Stimulated activated naive CD8-positive, alpha-beta T cell treated with anti-CD3 and anti-CD28 coated beads, Interleukin-15, Interleukin-2, amounts not matched to agents 100 ng/mL and 50 ng/mL, for 24 hours (primary cell): Measurements from ENCODE around the gene UNC13D.
"Not testable (repeated sequence)": the region's sequence is repeated elsewhere in the genome, so short reads cannot be mapped to it uniquely, and the experiment has no call there.

Experiments
- H3K27ac Mint-ChIP-seq: one replicate; pipeline ENCODE4 v1.8.0; 2021; ENCODE audit warnings: mild to moderate bottlenecking, mixed read lengths
- H3K27me3 Mint-ChIP-seq: one replicate; pipeline ENCODE4 v1.8.0; 2021; ENCODE audit warnings: mixed read lengths
- H3K36me3 Mint-ChIP-seq: one replicate; pipeline ENCODE4 v1.8.0; 2021; ENCODE audit warnings: low read depth, mixed read lengths
- H3K4me1 Mint-ChIP-seq: one replicate; pipeline ENCODE4 v1.8.0; 2021; ENCODE audit warnings: low read depth, mixed read lengths
- H3K4me3 Mint-ChIP-seq: one replicate; pipeline ENCODE4 v1.8.0; 2021; ENCODE audit warnings: mild to moderate bottlenecking, mixed read lengths
- H3K9me3 Mint-ChIP-seq: one replicate; pipeline ENCODE4 v1.8.0; 2021; ENCODE audit warnings: mixed read lengths

UNC13D gene

DNA sequence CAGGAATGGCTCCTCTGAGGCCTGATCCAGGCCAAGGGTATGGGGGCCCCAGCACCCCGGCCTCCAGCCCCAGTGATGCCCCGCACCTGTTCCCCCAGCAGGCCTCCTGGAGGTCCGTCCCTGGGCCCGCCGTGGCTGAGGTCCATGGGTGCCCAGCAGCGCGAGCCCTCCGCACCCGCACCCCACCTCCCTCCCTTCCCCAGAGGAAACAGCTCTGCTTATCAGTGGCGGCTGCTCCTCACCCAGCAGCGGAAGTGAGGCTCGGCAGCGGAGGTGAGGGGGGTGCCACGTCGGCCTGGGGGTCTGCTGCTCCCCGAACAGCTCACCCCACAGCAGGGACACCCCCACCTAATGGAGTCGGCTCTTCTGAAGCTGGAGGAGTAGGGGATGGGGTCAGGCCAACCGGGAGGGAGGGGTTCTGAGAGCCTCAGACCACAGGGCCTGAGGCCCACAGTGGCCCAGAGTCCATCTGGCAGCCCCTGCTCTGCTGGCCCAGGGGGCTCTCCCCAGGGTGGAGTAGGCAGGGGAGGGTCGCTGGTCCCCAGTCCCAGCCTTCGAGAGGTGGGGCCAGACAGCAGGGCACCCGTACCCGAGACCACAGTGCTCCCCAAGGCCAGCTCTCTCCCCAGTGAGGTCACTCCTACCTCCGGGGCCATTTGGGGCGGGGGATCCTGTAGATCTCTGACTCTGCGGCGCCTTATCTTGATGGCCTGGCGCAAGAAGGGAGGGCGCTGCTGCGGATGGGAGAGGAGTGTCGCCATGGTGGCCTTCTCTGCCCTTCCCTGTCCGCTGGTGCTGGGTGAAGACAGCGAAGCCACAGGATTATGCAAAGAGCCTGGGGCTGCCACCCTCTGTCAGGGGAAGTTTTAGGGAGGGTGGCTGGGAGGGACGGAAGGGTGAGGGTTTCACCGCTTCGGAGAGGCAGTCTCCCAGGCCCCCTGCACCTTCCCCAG, at the start of gene UNC13D:
Gene UNC13D, minus strand, starts transcription at position 828 of the 953 bp plus-strand sequence. Its CDS starts 67 bp downstream, at position 761.
- H3K27ac Mint-ChIP-seq = peak within 1 kb of the TSS; percentile 88
- H3K36me3 Mint-ChIP-seq = peaks cover 13% of the 10 kb centered on the region
- H3K27me3 Mint-ChIP-seq = no peaks in the 10 kb centered on the region
- H3K9me3 Mint-ChIP-seq = no peaks in the 10 kb centered on the region
- H3K4me1 Mint-ChIP-seq = peaks cover 14% of the 10 kb centered on the region
- peak within 1 kb of the TSS; percentile 94 for H3K4me3 Mint-ChIP-seq

- Mint-ChIP-seq H3K27me3 (no peaks in the 10 kb centered on the region), H3K4me3 (peak overlapping the region; percentile 23)
These were observed 49.3 kb upstream of the UNC13D start for GRCh38 chr17:75893305-75894048.

DNA sequence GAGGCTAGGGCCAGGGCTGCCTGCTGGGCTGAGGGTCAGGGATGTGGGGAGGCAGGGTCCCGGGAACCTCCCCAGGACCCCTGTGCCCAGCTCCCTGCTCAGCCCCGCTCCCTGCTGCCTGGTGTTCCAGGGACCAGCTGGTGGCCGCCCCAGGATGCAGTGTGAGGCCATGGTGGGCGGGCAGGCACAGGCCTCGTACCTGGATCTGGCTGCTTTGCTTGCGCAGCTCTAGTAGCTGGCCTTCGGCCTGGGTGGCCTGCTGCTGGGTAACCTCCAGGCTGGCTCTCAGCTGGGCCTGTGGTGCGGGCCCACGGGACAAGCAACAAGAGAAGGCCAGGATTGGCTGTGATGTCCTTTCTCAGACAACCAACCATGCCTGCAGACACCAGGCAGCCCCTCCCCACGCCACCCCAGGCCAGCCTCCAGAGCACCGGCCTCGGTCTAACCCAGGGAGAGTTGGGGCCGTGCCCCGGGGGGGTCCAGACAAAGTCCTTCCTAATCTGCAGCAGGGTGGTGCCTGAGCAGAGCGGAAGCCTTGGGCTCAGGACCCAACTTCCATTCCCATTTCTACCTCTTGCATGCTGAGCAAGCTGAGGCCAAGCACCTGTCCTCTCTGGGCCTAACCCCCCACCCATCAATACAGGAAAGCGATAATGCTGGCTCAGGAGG, 48.5 kb upstream of the UNC13D start:
- peaks cover 39% of the 10 kb centered on the region for H3K4me1 Mint-ChIP-seq
- no peaks in the 10 kb centered on the region for H3K9me3 Mint-ChIP-seq
- peaks cover 31% of the 10 kb centered on the region for H3K36me3 Mint-ChIP-seq
- H3K27me3 Mint-ChIP-seq = no peaks in the 10 kb centered on the region
- H3K27ac Mint-ChIP-seq = no peak overlapping the region
- H3K4me3 Mint-ChIP-seq = no peak overlapping the region

More at GRCh38 chr17:75893305-75894048, 49.3 kb upstream of the UNC13D start:
- peaks cover 40% of the 10 kb centered on the region for H3K4me1 Mint-ChIP-seq
- H3K36me3 Mint-ChIP-seq = peaks cover 35% of the 10 kb centered on the region
- H3K9me3 Mint-ChIP-seq = no peaks in the 10 kb centered on the region
- peak overlapping the region; percentile 81 for H3K27ac Mint-ChIP-seq

GRCh38 chr17:75891605-75892555, 47.7 kb upstream of the UNC13D start:
- Mint-ChIP-seq H3K4me1 (peaks cover 34% of the 10 kb centered on the region), H3K27ac (no peak overlapping the region), H3K9me3 (no peaks in the 10 kb centered on the region), H3K27me3 (no peaks in the 10 kb centered on the region), H3K4me3 (no peak overlapping the region), H3K36me3 (peaks cover 28% of the 10 kb centered on the region)

- no peak overlapping the region for H3K27ac Mint-ChIP-seq
- H3K4me3 Mint-ChIP-seq = no peak overlapping the region
- no peaks in the 10 kb centered on the region for H3K9me3 Mint-ChIP-seq
- peaks cover 34% of the 10 kb centered on the region for H3K4me1 Mint-ChIP-seq
- no peaks in the 10 kb centered on the region for H3K27me3 Mint-ChIP-seq
- peaks cover 28% of the 10 kb centered on the region for H3K36me3 Mint-ChIP-seq
These were observed 46.9 kb upstream of the UNC13D start for GRCh38 chr17:75891022-75891604.

GRCh38 chr17:75889454-75889853, 45.2 kb upstream of the UNC13D start:
- Mint-ChIP-seq H3K27ac (peak overlapping the region; percentile 52), H3K9me3 (no peaks in the 10 kb centered on the region), H3K36me3 (peaks cover 19% of the 10 kb centered on the region), H3K27me3 (no peaks in the 10 kb centered on the region), H3K4me3 (no peak overlapping the region), H3K4me1 (peaks cover 23% of the 10 kb centered on the region)

DNA sequence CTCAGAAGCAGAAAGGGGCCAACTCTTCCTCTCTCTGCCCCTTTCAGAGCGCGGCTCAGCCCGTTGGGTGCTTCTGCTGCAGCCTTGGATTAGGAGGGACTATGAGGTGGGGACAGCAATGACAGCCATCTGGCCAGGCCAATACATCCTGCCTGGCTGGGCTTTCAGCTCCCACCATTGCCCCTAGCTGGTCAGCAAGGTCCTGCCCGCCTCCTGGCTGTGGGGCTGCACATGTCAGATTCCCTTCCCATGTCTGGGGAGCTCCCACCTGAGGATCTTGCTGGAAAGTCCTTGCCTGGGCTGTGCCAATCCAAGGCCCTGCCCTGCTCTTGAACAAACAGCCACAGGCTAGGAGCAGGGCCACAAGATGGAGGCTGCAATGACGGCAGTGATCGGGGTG, 44.3 kb upstream of the UNC13D start:
- Mint-ChIP-seq H3K36me3 (peaks cover 12% of the 10 kb centered on the region), H3K27ac (no peak overlapping the region), H3K9me3 (no peaks in the 10 kb centered on the region), H3K4me1 (peaks cover 17% of the 10 kb centered on the region), H3K4me3 (no peak overlapping the region), H3K27me3 (no peaks in the 10 kb centered on the region)

DNA sequence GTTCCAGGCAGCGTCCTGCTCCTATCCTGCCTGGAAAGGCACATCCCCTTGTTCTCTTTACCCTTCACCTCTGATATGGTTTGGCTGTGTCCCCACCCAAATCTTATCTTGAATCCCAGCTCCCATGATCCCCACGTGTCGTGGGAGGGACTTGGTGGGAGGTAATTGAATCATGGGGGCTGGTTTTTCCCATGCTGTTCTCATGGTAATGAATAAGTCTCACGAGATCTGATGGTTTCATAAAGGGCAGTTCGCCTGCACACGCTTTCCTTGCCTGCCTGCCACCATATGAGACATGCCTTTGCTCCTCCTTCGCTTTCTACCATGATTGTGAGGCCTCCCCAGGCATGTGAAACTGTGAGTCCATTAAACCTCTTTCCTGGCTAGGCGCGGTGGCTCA, 41.7 kb upstream of the UNC13D start:
- peaks cover 17% of the 10 kb centered on the region for H3K4me1 Mint-ChIP-seq
- H3K36me3 Mint-ChIP-seq = peaks cover 12% of the 10 kb centered on the region
- H3K27ac Mint-ChIP-seq, H3K27me3 Mint-ChIP-seq, H3K4me3 Mint-ChIP-seq, H3K9me3 Mint-ChIP-seq: not testable (repeated sequence)

DNA sequence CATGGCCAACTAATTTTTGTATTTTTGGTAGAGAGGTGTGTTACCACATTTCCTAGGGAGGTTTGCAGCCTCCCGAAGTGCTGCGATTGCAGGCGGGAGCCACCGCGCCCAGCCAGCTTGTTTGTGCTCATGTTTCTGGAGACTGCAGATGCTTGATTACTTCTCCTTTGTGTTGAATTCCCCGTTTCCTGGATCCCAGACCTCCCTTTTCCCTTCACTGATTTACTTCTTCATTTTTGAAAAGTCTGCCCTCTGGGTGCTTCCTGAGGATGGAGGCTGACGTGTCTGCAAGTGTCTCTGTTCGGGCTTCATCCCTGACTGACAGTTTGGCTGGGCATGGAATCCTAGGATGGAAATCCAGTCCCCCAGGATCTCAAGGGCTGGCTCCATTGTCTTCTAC, 41.2 kb upstream of the UNC13D start:
- H3K9me3 Mint-ChIP-seq = no peaks in the 10 kb centered on the region
- no peak overlapping the region for H3K4me3 Mint-ChIP-seq
- H3K36me3 Mint-ChIP-seq = peaks cover 10% of the 10 kb centered on the region
- H3K4me1 Mint-ChIP-seq = peaks cover 14% of the 10 kb centered on the region
- no peaks in the 10 kb centered on the region for H3K27me3 Mint-ChIP-seq
- H3K27ac Mint-ChIP-seq = no peak overlapping the region

DNA sequence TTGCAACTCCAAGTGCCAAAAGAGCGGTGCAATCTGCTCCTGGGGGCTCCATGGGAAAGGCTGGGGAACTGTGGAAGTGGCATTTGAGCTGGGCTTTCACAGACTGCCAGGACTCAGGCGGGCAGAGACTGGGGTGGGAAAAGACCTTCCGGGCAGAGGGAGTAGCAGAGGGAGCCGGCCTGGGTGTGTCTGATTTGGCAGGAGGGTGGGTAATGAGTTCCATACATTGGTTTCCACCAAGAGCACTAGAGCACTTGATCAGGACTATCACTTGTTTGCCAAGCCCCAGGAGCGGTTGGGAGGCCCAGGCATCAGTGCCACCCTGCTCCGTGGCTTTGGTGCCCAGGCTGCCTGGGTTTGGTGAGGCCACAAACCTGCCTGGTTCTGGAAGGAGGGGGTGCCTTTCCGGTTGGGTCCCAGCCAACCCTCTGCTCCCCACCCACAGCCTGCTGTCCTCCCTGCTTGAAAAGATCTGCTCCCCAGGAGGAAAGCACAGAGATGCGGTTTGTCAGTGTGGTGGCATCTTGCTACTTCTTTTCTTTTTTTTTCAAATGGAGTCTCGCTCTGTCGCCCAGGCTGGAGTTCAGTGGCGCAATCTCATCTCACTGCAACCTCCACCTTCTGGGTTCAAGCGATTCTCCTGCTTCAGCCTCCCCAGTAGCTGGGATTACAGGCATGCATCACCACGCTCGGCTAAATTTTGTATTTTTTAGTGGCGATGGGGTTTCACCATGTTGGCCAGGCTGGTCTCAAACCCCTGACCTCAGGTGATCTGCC, 37.7 kb upstream of the UNC13D start:
- H3K4me3 Mint-ChIP-seq = no peak overlapping the region
- H3K27ac Mint-ChIP-seq = no peak overlapping the region
- H3K9me3 Mint-ChIP-seq = no peaks in the 10 kb centered on the region
- H3K36me3 Mint-ChIP-seq = no peaks in the 10 kb centered on the region
- H3K27me3 Mint-ChIP-seq = peaks cover 5% of the 10 kb centered on the region
- peaks cover 14% of the 10 kb centered on the region for H3K4me1 Mint-ChIP-seq

DNA sequence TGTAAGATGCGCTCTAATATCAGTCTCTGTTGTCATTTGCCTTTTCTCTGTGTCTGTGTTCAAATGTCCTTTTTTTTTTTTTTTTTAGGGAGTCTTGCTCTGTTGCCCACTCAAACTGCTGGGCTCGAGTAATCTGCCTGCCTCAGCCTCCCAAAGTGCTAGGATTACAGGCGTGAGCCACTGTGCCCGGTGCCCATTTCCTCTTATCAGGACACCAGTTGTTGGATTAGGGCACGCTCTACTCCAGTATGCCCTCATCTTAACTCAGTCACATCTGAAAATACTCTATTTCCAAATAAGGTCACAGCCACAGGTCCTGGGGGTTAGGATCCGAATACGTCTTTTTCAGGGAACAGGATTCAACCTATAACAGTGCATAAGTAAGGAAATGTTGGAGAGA, 36.1 kb upstream of the UNC13D start:
- H3K4me3 Mint-ChIP-seq = no peak overlapping the region
- H3K4me1 Mint-ChIP-seq = peaks cover 26% of the 10 kb centered on the region
- H3K27me3 Mint-ChIP-seq = peaks cover 5% of the 10 kb centered on the region
- no peak overlapping the region for H3K27ac Mint-ChIP-seq
- no peaks in the 10 kb centered on the region for H3K9me3 Mint-ChIP-seq
- H3K36me3 Mint-ChIP-seq = no peaks in the 10 kb centered on the region

DNA sequence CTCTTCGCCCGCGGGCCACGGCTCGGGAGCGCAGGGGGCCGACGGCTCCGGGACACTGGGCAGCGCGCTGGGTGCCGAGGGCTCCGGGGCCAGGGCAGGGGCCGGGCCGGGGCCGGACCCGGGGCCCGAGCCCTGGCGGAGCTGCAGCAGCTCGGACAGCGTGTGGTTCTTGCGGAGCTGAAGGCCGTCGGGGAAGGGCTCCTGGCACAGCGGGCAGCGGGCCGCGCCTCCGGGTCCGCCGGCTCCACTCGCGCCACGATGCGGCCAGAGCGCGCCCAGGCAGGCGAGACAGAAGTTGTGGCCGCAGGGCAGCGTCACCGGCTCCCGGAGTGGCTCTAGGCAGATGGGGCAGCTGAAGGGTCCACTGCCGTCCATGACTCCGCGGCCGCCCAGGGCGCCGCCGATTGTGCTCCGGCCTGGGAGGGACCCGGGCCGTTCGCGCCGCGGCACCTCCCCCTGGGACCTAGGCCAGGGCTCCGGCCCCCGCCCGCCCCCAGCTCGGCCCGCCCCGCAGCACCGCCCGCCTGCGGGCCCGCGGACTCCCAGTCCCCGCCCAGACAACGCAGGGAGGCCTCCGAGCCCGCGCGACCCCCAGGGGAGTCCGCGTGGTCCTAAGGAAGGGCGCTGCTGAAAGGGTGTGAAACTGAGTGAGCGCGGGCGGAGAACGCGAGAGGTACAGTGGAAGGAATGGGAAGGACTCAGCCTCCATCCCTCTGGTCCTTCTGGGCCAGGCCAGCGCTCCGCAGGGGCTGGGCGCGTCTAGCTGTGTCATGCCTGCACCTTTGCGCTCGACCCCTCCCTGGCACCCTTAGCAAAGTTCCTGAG, 34.2 kb upstream of the UNC13D start, which contains the start of gene TRIM47:
Gene TRIM47, minus strand, starts transcription at position 408 of the 825 bp plus-strand sequence. Its CDS starts 33 bp downstream, at position 375.
- Mint-ChIP-seq H3K4me3 (peak within 1 kb of the TSS; percentile 85), H3K9me3 (no peaks in the 10 kb centered on the region), H3K36me3 (no peaks in the 10 kb centered on the region), H3K4me1 (peaks cover 26% of the 10 kb centered on the region), H3K27me3 (peaks cover 5% of the 10 kb centered on the region), H3K27ac (peak within 1 kb of the TSS; percentile 86)
